ENCODE data around the gene GBA2.
A peak's percentile ranks its signal among the peaks of the same experiment; 100 is the strongest.

GBA2 gene

GRCh38 chr9:35763803-35764202, 14.8 kb upstream of the GBA2 start:
- no peak for DNase-seq

DNA sequence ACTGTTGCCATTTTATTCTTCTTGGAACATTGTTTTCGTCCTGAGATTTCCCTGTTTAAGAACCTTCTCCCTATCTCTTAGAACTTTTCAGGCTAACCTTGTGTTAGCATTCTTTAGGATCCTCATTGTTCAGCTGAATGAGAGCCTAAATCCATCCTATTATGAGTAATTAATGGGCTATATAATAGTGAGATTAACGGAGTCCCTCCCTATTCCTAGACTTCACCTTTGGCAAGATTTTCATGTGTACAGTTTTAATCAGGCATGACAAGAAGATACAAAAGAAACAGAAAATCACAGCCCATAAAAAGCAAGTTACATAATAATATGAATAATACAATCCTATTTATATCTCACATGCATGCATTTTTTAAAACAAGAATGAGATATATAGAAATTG, 14.2 kb upstream of the GBA2 start:
- no peak for DNase-seq

GRCh38 chr9:35760651-35761050, 11.6 kb upstream of the GBA2 start:
- DNase-seq, result no peak

GRCh38 chr9:35759795-35760194, 10.8 kb upstream of the GBA2 start:
- no peak for DNase-seq

GRCh38 chr9:35758475-35759050, 9.5 kb upstream of the GBA2 start:
- DNase-seq, result no peak

GRCh38 chr9:35757892-35758275, 8.9 kb upstream of the GBA2 start:
- no peak for DNase-seq

- peak; percentile 45 for DNase-seq
These were observed 8.3 kb upstream of the GBA2 start for GRCh38 chr9:35757226-35757891.

GRCh38 chr9:35756275-35757225, 7.5 kb upstream of the GBA2 start:
- DNase-seq, result peak; percentile 70

- DNase-seq, result no peak
These were observed 6.0 kb upstream of the GBA2 start for GRCh38 chr9:35755071-35755470.

GRCh38 chr9:35754264-35754663, 5.2 kb upstream of the GBA2 start, which contains the start of gene MSMP:
Gene MSMP (minus strand): TSS chr9:35754276. CDS start chr9:35754129, 147 bp downstream.
- no peak for DNase-seq

- no peak for DNase-seq
These were observed 4.4 kb upstream of the GBA2 start for GRCh38 chr9:35753466-35753865.

DNA sequence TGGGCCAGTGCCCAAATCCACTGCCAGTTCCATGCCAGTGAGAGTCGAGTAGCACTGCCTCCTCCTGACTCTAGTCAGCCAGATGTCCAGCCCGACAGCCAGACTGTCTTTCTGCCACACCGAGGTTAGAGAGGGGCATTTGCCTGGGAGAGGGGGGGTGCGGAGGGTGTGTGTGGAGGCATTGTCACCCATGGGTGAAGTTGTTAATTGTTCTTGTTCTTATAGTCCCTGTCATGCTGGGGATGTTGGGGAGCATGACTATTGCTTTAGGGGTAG, 1.2 kb upstream of the GBA2 start:
- DNase-seq, result no peak

DNA sequence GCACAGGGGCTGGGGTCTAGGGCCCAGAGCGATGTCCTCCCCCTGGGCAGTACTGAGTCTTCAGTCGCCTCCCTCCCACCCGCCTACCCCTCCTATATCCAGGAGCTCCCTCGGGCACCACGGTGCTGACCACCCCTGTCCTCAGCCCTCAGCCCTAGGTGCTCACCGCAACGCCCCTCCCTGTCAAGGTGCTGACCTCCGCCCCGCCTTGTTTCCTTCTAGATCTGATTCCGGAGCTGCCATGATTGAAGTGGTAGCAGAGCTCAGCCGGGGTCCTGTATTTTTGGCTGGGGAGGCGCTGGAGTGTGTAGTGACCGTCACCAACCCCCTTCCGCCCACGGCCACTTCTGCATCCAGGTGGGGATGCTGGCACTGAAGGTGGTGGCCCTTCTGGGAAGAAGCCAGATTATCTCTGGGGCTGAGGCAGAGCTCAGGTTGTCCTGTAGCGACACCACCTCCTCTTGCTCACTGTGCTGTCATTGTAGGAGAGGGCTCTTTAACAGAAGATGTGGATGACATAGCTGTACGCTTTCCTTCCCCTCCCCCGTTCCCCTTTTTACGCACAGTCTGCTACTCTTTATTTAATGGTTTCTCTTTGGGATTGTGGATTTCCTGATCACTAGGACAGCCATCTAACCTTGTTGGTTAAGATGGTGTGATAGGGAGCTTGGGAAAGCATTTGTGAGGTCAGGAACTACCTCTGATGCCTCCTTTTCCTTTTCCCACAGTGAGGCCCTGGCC, 657 bp upstream of the GBA2 start:
- DNase-seq, result peak; percentile 11

DNA sequence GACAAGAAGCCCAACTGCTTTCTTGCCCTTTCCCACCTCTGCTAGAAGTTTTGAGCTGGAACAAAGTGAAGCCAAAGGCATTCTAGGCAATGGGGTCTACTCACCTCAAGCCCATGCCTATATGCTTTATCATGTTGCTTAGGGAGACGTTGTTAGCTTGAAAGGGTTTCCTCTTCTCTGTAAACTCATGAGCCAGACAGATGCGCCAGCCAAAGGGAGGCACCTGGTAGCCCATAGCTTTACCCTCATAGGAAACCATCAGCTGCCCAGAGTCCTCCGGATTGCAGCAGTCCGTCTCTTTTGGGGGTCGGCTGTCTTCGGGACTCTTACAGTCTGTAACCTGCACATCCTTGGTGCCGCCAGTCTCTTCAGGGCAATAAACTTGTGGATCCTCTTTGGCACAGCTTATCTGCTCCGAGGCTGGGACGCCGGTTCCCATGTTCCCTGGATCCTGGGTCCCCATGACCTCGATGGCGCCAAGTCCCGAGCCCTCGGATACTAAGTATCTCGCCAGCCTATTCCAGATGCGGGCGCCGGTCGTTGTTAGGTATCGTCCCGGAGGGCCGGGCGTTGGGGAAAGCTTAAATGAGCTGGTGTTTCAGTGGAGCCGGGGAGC, 678 bp downstream of the GBA2 start:
- DNase-seq, result no peak

GRCh38 chr9:35746583-35746982, 2.4 kb downstream of the GBA2 start:
- no peak for DNase-seq

GRCh38 chr9:35745569-35745968, 3.5 kb downstream of the GBA2 start:
- DNase-seq, result no peak

DNA sequence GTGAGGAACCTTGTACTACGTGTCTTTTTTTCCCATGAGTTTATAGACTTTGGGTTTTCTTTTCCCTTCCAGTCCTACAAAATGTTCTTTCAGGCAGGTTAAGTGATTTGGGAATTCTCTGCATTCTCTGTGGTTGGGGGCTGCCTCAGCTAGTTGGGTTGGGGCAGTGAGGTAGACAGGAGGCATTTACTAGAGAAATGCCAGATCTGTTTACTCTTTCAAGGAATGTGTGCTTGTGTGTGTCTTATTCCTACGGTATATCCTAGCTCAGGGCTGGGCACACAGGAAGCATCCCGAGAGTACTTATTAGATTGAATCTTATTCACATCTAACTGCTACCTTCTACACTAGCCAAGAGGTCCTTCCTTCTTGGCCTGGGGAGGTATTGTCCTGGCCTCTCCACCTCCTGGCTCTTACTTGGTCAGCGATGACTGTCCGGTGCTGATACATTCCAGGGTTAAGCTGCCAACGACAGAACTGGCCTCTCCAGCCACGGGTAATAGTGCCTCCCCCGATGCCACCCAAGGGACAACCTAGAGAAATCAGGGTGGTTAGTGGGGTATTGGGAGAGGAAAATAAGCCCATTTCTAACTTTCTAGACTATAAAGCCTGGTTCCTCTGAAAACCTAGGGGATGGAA, 5.0 kb downstream of the GBA2 start:
- no peak for DNase-seq

- no peak for DNase-seq
These were observed 5.6 kb downstream of the GBA2 start for GRCh38 chr9:35743452-35743851.

DNA sequence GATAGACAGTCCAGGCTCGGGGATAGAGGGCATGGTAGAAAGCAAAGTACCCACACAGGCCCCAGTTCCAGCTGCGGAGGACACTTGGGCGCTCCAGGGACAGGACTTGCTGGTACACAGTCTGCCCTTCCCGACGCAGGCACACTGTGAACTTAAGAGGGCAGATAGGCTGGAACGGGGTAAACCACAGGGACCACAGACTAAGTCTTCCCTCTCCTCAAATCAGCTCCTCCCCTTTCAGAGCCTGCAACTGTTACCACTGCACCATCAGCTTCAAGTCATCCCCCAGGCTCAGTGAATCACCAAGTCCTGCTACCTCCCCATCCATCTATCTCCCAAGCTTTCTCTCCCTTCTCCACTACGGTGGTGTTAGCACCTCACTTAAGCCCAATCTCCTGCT, 7.3 kb downstream of the GBA2 start:
- DNase-seq, result no peak

DNA sequence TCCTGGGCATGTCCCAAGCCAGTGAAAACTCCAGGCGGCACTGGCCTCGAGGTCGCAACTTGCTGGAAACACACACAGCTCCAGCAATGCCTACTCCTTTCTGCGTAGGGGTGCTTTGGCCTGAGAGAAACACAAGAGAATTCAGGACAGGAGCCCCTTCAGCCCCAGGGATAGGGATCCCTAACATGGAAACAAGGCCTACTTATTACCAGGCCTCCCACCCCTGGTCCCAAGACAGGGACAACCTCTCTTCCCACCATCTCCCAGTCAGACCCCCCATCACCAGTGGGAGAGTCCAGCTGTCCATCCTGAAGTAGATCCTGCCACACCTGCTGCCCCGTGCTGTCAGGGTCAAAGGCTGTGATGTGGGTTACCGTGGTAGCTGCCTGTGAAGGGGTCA, 8.8 kb downstream of the GBA2 start:
- DNase-seq, result no peak

GRCh38 chr9:35738924-35739323, 10.1 kb downstream of the GBA2 start:
- no peak for DNase-seq

GRCh38 chr9:35738186-35738585, 10.8 kb downstream of the GBA2 start:
- DNase-seq, result no peak
